MM.1S (cell line): ENCODE measurements around the gene PERM1.

Experiments used
- CTCF ChIP-seq: fragments of 300-600 bp; sonication (generic); IDR thresholded peaks from 2 replicates; pipeline ENCODE4 v1.5.1; 2016; ENCODE audit warnings: antibody characterized with exemption, low read length, mixed read lengths
- EZH2phosphoT487 ChIP-seq: fragments of 300-600 bp; sonication (generic); IDR thresholded peaks from 2 replicates; pipeline ENCODE4 v1.6.1; 2018; ENCODE audit warnings: antibody characterized with exemption, low read length

- no peak for TF ChIP-seq CTCF
- no peak for TF ChIP-seq EZH2phosphoT487
Observed at GRCh38 chr1:1026599-1027413, 44.9 kb upstream of the PERM1 start.
